AG09309 (cell line): ENCODE measurements around the gene GLDN.
"Not testable (repeated sequence)": the region's sequence is repeated elsewhere in the genome, so short reads cannot be mapped to it uniquely, and the experiment has no call there.

Experiments used
- DNase-seq: peaks from one replicate; pipeline ENCODE4 v3.0.0-alpha.2; 2010; ENCODE audit warnings: low read depth
- H3K4me3 ChIP-seq: 2 replicates; pipeline ENCODE4 v1.5.1; 2011; ENCODE audit warnings: mild to moderate bottlenecking, low read depth, low read length, moderate library complexity; ENCODE audit not compliant: control insufficient read depth
- TF ChIP-seq, protein P1 (sequence below): IDR thresholded peaks from 2 replicates; pipeline ENCODE4 v1.5.1; 2011; ENCODE audit warnings: mild to moderate bottlenecking, low read depth, low read length, inconsistent platforms; ENCODE audit not compliant: insufficient read depth, control insufficient read depth; ENCODE audit errors: missing control alignments

The GLDN gene

DNA sequence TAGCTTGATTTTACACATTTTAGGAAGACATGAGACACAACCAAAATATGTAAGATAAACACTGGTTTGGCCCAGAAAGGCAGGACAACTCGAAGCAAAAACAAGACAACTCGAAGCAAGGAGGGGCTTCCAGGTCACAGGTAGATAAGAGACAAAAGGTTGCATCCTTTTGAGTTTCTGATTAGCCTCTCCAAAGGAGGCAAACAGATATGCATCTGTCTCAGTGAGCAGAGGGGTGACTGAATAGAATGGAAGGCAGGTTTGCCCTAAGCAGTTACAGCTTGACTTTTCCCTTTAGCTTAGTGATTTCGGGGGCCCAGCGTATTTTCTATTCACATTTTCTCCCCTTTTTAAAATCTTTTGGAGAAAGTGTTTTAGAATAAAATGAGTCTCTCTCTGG, 74.7 kb downstream of the GLDN start:
- no peak for DNase-seq
- no peak overlapping the region for H3K4me3 ChIP-seq
- TF ChIP-seq, protein P1, sequence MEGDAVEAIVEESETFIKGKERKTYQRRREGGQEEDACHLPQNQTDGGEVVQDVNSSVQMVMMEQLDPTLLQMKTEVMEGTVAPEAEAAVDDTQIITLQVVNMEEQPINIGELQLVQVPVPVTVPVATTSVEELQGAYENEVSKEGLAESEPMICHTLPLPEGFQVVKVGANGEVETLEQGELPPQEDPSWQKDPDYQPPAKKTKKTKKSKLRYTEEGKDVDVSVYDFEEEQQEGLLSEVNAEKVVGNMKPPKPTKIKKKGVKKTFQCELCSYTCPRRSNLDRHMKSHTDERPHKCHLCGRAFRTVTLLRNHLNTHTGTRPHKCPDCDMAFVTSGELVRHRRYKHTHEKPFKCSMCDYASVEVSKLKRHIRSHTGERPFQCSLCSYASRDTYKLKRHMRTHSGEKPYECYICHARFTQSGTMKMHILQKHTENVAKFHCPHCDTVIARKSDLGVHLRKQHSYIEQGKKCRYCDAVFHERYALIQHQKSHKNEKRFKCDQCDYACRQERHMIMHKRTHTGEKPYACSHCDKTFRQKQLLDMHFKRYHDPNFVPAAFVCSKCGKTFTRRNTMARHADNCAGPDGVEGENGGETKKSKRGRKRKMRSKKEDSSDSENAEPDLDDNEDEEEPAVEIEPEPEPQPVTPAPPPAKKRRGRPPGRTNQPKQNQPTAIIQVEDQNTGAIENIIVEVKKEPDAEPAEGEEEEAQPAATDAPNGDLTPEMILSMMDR = no peak

DNA sequence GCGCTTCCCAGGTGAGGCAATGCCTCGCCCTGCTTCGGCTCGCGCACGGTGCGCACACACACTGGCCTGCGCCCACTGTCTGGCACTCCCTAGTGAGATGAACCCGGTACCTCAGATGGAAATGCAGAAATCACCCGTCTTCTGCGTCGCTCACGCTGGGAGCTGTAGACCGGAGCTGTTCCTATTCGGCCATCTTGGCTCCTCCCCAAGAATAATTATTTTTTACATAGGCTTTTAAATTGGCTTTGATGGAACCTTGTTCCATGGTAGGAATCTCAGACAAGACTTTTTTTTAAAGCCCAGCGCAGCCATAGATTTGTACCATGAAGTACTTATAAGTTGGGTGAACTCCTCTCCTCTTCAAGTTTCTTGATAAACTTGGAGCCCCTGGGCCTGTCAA, 81.6 kb downstream of the GLDN start:
- H3K4me3 ChIP-seq, DNase-seq: not testable (repeated sequence)

DNA sequence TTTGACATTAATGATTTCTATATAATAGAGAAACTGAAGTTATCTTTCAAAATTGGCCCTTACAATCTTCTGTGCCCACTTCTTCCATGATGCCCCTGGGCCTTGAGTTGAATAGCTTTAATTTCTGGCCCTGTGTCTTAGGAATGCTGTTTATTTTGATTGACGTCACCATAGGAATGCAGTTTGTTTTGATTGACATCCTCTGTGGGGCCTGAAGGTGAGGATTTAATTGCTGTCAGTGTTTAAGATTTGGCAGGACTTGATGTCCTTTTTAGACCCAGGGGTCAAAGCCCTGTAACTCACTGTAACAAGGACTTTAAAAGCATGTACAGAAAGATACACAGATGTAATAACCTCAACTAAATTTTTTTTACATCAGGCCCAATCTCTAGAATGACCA, 83.3 kb downstream of the GLDN start:
- no peak overlapping the region for H3K4me3 ChIP-seq
- no peak for DNase-seq
- TF ChIP-seq, protein P1 = no peak

DNA sequence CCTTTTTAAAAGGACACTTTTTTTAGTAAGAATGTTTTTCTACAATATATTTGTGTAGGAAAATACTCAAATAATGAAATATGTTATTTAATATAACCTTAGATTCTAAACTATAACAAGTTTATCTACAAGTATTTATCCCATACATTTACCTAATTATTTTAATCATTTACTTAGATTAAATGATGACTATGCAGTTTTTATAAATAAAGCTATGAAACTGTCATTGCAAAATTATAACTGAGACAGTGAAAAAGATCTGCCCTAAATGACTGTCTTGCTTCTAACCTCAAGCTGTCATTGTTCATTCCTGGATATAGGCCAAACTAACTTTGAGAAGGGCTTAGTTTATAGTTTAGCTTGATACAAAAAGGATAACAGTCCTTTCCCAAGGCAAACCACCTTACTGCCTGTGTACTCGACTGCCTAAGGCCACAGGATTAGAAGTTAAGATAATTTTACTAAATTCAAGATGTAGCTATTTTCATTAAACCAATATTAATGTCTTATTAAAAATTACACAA, 84.1 kb downstream of the GLDN start:
- TF ChIP-seq, protein P1 = no peak
- no peak for DNase-seq
- H3K4me3 ChIP-seq = no peak overlapping the region

DNA sequence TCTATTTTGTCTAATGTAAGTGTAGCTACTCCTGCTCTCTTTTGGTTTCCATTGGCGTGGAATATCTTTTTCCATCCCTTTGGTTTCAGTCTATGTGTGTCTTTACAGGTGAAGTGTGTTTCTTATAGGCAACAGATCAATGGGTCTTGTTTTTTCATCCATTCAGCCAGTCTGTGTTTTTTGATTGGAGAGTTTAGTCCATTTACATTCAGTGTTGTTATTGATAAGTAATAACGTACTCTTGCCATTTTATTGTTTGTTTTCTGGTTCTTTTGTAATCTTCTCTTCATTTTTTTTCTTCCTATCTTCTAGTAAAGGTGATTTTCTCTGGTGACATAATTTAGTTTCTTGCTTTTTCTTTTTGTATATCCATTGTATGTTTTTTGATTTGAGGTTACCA, 97.1 kb downstream of the GLDN start:
- TF ChIP-seq, protein P1 = no peak
- no peak for DNase-seq
- no peak overlapping the region for H3K4me3 ChIP-seq

DNA sequence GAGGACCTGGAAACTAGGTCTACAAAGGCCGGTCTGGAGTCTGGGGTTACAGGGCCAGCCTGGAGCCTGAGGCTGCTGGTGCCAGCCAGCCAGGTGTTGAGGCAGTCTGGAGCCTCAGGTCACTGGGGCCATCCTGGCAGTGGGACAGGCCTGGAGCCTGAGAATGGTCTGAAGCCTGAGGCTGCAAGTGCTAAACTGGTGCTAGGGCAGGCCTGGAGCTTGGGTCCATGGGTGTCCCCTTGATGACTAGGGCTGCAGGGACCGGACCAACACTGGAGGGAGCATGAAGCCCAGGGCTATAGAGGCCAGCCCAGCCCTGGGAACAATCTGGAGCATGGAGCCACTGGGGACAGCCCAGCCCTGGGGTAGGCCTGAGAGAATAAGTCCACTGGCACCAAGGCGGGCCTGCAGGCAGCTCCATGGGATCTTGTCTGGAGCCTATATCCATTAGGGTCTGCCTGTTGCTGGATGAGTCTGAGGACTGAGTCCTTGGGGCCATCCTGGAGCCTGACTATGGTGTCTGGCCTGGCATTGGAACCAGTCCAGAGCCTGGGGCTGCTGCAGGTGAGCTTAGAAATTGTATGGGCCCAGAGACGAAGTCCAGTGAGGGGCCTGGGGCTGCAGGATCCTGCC, 101.9 kb downstream of the GLDN start:
- TF ChIP-seq, protein P1 = no peak
- DNase-seq = no peak
- no peak overlapping the region for H3K4me3 ChIP-seq

DNA sequence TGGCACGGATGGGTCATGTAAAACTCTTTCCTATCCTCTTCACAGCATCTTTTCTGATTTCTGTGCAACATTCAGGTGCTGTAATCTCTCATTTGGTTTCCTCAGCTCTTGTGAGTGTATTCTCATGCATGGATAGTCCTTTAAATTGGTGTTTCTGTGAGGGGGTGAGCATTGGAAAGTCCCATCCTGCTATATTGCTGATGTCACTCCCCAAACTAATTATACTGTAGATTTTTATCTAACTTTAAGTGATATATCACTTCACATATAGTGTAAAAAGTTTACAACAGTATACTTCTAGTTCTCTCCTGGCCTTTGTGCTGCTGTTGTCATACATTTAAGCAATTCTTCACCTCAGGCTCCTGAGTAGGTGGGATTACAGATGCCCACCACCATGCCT, 102.7 kb downstream of the GLDN start:
- no peak overlapping the region for H3K4me3 ChIP-seq
- TF ChIP-seq, protein P1 = no peak
- DNase-seq = no peak
